NCI-H345 treated with DMSO at 0.1 percent for 48 hours (cell line): ENCODE measurements around the gene PGC.
"Not testable (repeated sequence)": the region's sequence is repeated elsewhere in the genome, so short reads cannot be mapped to it uniquely, and the experiment has no call there.

Experiments used
- DNase-seq: peaks from one replicate; lab custom pipeline; 2025; ENCODE audit not compliant: unreplicated experiment; lab: John Stamatoyannopoulos, UW

Gene PGC

GRCh38 chr6:41775293-41775882 lies 28.2 kb upstream of the PGC start:
- no peak for DNase-seq

DNA sequence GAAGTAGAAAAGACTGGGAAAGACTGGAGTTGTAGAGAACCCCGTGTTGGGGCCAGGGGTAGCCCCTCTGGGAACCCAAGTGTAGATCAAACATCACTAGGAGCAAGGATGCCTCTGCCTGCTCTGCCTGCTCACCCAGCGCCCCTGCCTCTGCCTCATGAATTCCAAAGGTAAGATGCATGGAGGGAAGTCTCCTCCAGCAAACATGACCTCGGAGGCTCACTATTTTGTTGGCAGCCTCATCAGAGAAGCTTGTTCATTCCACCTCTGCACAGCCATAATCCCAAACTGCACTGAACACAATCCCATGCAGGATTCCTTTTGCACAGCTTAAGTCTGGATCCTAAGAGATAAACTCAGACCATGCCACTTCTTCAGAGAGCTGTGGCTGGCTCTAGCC lies 27.6 kb upstream of the PGC start:
- DNase-seq, result no peak

DNA sequence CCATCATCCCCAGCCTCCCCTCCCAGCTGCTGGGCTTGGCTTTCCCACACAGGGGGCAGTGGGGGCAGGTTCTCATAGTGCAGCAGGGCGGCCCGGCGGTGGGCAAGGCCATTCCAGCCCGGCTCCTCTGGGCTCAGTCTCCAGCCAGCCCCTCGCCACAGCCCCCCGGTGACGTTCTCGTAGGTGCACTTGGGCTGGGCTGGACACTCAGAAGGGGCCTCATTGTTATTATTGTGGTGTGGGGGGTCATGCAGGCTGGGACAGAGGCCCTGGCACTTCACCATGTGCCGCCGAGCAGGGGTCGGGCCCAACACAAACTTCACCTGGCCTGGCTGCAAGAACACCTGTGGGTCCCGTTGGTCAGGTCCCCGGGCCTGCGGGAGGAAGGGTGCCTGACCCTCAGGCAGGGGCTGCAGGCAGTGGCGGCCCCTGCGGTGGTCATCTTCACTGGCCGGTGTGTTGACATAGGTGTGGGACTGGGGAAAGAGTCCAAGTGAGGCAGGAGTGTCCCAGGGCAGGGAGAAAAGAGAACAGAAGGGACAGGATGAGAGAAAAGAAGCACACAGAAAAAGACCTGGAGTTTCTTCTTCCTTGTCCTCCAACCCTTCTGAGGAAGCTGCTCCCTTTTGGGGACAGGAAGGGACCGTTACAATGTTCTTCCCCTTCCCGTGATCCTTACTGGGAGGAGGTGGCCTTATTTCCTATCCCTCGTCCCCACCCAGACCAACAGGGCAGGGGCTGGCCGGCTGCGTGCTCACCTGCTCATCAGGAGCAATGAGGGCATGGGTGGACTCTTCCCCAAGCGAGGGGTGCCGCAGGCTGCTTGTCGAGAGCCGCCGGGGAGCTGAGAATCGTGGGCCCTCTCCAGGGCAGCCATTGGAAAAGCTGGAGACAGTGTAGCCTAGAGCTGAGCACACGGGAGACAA lies 24.1 kb upstream of the PGC start:
- DNase-seq, result no peak

DNA sequence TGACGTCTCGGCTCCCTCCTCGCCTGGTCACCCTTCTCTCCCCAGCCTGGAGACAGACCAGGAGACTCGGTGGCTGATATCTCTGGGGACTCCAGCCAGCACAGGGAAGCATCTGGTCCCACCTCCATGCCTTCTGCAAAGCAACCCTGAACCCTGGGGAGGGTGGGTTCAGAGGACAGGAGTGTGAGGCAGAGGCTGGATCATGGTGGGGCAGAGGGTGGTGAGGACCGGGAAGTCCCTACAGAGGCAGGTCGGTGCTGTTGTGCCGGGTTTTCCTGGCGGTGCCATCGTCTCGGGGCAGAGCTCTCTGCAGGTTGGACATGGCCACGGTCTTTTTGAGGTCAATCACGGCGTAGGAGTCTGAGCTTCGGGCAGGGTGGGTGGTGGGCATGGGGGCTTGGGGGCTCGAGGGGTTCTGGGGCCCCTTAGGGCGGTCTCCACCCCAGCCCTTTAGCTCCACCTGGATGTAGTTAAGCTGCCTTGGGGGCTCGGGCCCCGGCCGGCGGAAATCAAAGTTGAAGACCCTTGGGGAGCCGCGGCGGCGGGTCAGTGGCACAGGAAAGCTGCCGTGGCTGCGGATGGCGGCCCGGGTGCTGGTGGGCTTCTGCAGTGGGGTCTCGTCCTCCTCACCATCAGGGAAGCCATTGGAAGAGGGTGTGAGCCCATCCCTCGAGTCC lies 23.3 kb upstream of the PGC start:
- DNase-seq, result no peak

- no peak for DNase-seq
Observed at GRCh38 chr6:41769376-41769775, 22.2 kb upstream of the PGC start.

- DNase-seq, result no peak
Observed at GRCh38 chr6:41768545-41769308, 21.5 kb upstream of the PGC start.

- DNase-seq, result no peak
Observed at GRCh38 chr6:41767112-41767833, 20.1 kb upstream of the PGC start.

- DNase-seq, result not testable (repeated sequence)
Observed at GRCh38 chr6:41766043-41766664, 19.0 kb upstream of the PGC start.

DNA sequence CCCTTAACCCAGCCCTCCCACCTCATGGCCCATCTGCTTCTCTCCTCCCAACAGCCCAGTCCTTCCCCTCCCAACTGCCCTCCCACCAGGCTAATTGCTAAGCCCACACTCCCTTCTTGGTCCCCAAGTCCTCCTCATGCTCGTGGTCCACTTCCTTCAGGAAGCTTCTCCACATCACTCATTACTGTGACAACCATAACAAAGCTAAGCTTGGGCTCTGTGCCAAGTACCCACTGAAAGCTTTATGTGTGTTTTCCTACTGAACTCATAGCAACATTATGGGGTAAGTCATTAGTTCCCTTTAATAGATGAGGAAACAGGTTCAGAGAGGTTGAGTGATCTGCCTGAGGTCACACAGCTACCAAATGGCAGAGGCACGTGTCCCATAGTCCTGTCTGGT lies 16.3 kb upstream of the PGC start:
- DNase-seq, result no peak

DNA sequence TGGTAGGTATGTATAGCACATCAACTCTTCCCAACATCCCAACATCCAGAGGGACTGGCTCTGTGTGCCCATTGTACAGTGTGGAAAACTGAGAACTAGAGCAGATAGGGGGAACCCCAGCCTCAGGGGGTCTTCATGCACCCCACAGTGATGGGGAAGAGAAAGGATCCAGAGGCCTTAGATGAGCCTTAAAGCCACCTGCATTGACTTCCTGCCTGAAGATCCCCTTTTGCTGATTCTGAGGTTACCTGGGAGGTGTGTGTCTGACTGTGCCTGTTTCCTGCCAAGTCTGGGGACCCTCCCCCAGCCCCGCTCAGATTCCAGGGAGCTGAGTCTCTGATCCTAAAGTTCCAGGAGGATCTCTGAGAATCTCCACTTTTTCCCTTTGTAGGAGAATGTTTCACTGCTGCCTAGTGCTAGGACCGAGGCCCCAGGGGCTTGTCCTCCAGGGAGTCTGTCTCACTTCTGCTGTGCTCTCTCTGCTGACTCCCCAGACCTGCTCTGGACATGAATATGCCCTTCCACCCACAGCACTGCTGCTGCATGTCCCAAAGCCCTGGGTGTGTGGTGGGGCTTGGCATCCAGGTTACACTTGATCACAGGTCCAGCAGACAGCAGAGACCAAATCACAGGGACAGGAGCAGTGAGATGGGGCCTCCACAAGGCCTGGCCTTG lies 12.8 kb upstream of the PGC start:
- no peak for DNase-seq

DNA sequence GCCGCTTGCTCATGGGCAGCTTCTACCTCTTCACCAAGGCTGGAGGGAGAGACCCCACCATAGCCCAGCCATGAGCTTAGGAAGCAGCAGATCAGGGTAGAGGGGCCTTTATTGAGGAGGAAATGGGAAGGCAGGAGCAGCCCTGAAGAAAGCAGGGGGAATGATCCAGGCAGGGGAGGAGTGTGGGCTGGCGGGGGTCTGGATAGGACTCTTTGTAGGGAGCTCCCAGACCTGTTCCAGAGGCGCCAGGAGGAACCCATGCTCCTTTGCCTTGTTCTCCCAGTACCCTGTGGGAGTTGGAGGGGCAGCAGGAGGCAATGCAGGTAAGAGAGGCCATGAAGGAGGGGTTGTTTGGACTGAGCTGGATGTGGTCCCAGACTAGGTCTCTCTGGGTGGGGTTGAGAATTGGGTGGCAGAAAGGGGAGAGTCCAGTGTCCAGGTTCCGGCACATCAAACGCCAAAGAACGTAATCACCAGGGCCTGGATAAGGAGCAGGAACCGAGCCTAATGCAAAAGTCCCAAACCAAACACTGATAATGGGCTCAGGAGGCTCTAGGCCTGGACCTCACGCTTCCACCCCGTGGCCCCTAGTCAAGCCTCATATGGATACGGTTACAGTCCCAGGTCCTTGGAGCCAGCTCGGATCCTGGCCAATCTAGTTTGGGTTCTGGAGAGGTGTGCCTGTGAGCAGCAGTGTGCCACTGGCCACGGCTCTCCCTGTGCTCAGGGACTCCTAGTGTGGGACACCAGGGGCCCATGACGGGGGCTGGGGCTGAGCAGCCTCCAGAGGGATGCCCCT lies 12.1 kb upstream of the PGC start:
- DNase-seq, result no peak

DNA sequence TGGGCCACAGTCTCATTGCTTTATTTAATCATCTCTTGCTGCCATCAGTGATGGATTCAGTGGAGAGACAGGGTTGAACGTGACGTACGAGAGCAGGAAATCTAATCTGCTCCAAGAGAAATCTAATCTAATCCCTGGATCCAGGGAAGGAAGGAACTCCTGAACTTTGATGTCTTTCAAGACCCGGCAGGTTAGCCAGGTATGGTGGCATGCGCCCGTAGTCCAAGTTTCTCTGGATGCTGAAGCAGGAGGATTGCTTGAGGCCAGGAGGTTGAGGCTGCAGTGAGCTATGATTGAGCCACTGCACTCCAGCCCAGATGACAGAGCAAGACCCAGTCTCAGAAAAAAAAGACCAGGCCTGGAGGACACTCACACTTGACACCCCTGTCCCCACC lies 11.4 kb upstream of the PGC start:
- no peak for DNase-seq

DNA sequence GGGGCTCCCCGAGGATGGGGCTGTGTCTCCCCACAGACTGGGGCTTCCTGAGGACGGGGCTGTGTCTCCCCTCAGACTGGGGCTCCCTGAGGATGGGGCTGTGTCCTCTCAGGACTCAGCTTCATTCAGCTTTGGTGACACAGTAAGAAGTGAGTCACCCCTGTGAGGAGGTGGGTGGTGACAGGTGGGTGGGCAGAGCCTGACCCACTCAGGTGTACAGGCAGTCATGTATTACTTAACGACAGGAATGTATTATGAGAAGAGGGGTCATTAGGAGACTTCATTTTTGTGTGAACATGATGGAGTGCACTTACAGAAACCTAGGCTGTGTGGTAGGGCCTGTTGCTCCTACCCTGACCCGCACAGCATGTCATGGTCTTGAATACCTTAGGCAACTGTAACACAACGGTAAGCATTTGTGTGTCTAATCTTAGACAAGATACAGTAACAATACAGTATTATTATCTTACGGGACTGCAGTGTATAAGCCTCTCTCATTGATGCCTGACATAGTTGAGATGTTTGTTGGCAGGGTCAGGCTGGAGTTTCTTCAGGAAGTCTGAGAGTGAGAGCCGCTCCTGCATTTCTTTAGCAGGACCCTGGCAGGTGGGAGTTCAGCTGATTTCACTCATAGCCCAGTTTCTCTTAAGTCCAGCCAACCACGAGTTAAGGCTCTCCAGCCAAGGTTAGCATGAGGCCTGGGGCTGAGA lies 10.9 kb upstream of the PGC start:
- DNase-seq, result no peak

DNA sequence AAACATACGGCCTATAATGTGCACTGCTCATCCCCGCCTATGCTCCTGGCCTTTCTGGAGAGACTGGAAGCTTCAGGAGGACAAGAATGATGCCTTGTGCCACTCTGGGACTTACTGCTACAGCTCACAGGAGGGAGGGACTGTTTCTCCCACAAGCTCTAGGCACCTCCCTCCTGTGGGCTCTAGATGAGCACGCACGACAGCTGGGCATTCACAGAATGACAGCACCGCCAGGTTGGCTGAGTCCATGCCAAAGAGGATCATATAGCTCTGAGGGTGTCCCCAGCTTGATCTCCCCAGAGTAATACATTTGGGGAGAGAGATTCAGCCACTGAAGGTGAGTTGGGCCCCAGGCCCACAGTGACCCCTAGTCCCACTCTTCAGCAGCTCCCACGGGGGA lies 10.1 kb upstream of the PGC start:
- DNase-seq, result no peak

GRCh38 chr6:41756354-41756753 lies 9.2 kb upstream of the PGC start:
- no peak for DNase-seq

- no peak for DNase-seq
Observed at GRCh38 chr6:41755895-41756294, 8.7 kb upstream of the PGC start.

- DNase-seq, result no peak
Observed at GRCh38 chr6:41750374-41750773, 3.2 kb upstream of the PGC start.

DNA sequence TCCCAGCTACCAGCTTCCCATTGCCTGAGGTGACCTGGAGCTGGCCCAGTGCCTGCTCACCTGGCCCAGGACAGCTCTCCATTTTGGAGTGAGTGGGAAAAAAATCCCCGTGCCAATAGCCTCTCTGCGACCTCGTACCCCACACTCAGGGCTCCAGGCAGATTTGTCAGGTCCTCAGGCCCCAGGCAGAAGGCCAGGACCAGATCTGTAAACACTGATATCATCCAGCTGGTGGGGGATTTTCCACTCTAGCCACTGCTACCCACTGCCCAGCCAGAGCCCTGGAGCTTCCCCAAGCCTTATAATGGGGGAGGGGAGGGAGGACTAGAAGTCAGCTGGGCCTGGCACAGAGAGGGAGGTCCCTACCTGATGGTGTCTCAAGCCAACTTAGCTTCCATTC lies 1.3 kb upstream of the PGC start:
- no peak for DNase-seq
